Spinal cord (tissue), 10 donors: ENCODE results near the gene HTR4. TPM values are rescaled to one million over a fixed set of nuclear protein-coding genes. Genes with fewer than 3 reads are reported as not detected.
"Not testable (repeated sequence)": the region's sequence is repeated elsewhere in the genome, so short reads cannot be mapped to it uniquely, and the experiment has no call there.

ENCODE experiments used
- DNase-seq, 6 donors: peaks; one replicate each; pipeline versions ENCODE4 v3.0.0 to v3.0.0-alpha.2; 2013 to 2015; ENCODE audit warnings: low spot score in 6 of 6, low read depth in 4 of 6
- H3K27ac ChIP-seq: one replicate; pipeline ENCODE4 v1.5.1; 2013; ENCODE audit warnings: low read depth, low read length, control low read depth
- H3K27me3 ChIP-seq: one replicate; pipeline ENCODE4 v1.6.1; 2013; ENCODE audit warnings: low read length; ENCODE audit not compliant: control insufficient read depth, insufficient read depth
- H3K36me3 ChIP-seq: one replicate; pipeline ENCODE4 v1.6.1; 2013; ENCODE audit warnings: low read length; ENCODE audit not compliant: control insufficient read depth, insufficient read depth
- H3K4me1 ChIP-seq: one replicate; pipeline ENCODE4 v1.6.1; 2013; ENCODE audit warnings: low read length; ENCODE audit not compliant: control insufficient read depth, insufficient read depth
- H3K4me3 ChIP-seq: one replicate; pipeline ENCODE4 v1.5.1; 2013; ENCODE audit warnings: low read depth, low read length, control low read depth
- H3K9me3 ChIP-seq: one replicate; pipeline ENCODE4 v1.6.1; 2013; ENCODE audit warnings: low read length; ENCODE audit not compliant: control insufficient read depth, insufficient read depth
- WGBS: methylation state at CpG from one replicate; pipeline ENCODE4 v1.1.5; 2013; ENCODE audit warnings: missing lambda C conversion rate; ENCODE audit not compliant: insufficient coverage; 5-methylcytosine and 5-hydroxymethylcytosine counted together
- polyA plus RNA-seq, 2 donors: library from polyadenylated mRNA; unstranded; fragments of 120-200 nt; gene quantifications; one replicate each; pipeline ENCODE4 v1.2.1, GENCODE V29; 2013; ENCODE audit not compliant: insufficient read length in 2 of 2
- total RNA-seq, 2 donors: library from RNA; depleted of rRNA in 1 of 2; stranded (reverse); fragments of 120-200 nt in 1 of 2; fragments of >200 nt in 1 of 2; gene quantifications; one replicate each; pipeline versions ENCODE4 v1.2.3 to v1.2.4, GENCODE V29; 2013 to 2014
- donor health status: healthy.

Gene HTR4
- total and polyA plus RNA-seq, 4 donors, result 0.94 to 6.6 (median 1.6) TPM

DNA sequence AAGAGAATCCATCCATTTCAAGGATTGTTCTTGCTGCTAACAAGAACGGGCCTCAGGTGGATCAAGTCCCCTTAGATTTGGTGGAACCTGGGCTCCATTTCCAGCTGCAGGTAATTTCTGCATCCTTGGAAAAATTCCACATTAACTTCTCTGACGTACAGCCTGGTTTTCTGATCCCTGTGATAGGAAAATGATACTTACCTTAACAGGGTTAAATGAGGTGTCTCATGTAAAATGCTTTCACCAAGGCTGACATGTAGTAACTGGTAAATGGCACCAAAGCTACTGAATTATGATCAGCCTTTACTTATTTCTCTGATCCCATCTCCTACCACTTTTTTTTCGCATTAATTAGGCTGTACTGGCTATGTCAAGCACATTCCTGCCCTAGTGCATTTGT is 176.9 kb downstream of the HTR4 start:
- Histone ChIP-seq H3K27ac (no peak overlapping the region), H3K4me1 (peaks cover 6% of the 10 kb centered on the region), H3K4me3 (no peak overlapping the region), H3K27me3 (no peaks in the 10 kb centered on the region), H3K36me3 (no peaks in the 10 kb centered on the region), H3K9me3 (no peaks in the 10 kb centered on the region)
- WGBS, result 91% methylated on average over 1 of the region's 3 CpGs
- no peak for DNase-seq

DNA sequence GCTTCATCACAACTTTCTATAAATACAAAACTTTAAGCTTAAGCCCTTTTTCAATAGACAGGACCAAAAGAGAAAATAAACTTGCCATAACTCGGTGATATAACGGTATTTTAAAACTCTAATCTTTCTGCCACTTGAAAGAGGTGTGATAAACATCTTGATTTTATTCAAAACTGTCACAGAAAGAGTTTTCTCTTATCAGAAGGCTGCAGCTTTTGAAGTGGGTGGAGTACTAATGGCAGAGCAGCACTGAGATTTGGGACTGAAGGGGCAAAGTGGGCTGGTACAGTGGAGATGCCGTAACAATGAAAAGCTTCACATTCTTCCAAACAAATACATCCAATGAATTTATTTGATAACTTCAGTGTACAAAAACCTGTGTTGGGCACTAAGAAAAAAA is 178.0 kb downstream of the HTR4 start:
- H3K4me1 ChIP-seq, result no peaks in the 10 kb centered on the region
- H3K4me3 ChIP-seq, result no peak overlapping the region
- H3K9me3 ChIP-seq, result no peaks in the 10 kb centered on the region
- no peaks in the 10 kb centered on the region for H3K27me3 ChIP-seq
- H3K27ac ChIP-seq, result no peak overlapping the region
- DNase-seq, result no peak
- WGBS, result no CpG with 5 or more reads among the region's 3 CpGs
- no peaks in the 10 kb centered on the region for H3K36me3 ChIP-seq

DNA sequence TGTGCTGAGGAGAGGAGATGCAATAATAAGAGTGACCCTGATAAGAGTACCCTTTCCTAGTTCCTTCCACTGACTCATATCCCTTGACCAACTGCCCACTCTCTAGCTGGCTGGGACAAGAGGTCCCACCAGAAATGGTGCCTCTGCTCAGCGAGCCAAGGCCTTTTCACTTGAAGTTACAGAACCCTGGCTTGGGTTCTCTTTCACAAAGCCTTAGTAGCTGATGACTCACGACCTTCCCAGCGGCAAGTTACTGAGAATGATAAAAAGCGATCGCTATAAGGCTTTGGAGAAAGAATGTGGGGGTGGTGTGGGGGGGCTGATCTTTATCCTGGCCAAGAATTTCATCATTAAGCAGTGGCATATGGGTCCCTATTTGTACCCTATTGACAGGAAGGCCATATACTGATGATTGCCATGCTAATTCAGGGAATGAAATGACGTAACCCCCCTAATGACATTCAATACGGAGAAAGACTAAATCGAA is 180.3 kb downstream of the HTR4 start:
- WGBS, result 84% methylated on average over 3 of the region's 8 CpGs
- H3K9me3 ChIP-seq, result no peaks in the 10 kb centered on the region
- no peaks in the 10 kb centered on the region for H3K27me3 ChIP-seq
- DNase-seq, result no peak
- no peak overlapping the region for H3K4me3 ChIP-seq
- no peaks in the 10 kb centered on the region for H3K36me3 ChIP-seq
- H3K4me1 ChIP-seq, result no peaks in the 10 kb centered on the region
- no peak overlapping the region for H3K27ac ChIP-seq

- Histone ChIP-seq H3K4me1 (no peaks in the 10 kb centered on the region), H3K27me3 (no peaks in the 10 kb centered on the region), H3K36me3 (no peaks in the 10 kb centered on the region), H3K4me3 (no peak overlapping the region), H3K27ac (no peak overlapping the region), H3K9me3 (no peaks in the 10 kb centered on the region)
- DNase-seq, result no peak
- WGBS, result no CpG with 5 or more reads among the region's 2 CpGs
These were observed 182.9 kb downstream of the HTR4 start for GRCh38 chr5:148471379-148471778.

GRCh38 chr5:148469501-148469935 is 184.8 kb downstream of the HTR4 start:
- Histone ChIP-seq H3K4me1 (no peaks in the 10 kb centered on the region), H3K36me3 (no peaks in the 10 kb centered on the region), H3K27me3 (no peaks in the 10 kb centered on the region), H3K4me3 (no peak overlapping the region), H3K27ac (no peak overlapping the region), H3K9me3 (no peaks in the 10 kb centered on the region)
- WGBS, result 14% methylated on average over 2 of the region's 4 CpGs
- peak in 2 of 6 donors; percentile 30 to 60 for DNase-seq

- not testable (repeated sequence) for H3K9me3 ChIP-seq, H3K4me1 ChIP-seq, DNase-seq, H3K4me3 ChIP-seq, H3K36me3 ChIP-seq, H3K27me3 ChIP-seq, H3K27ac ChIP-seq
- no CpG with 5 or more reads among the region's 5 CpGs for WGBS
These were observed 185.6 kb downstream of the HTR4 start for GRCh38 chr5:148468746-148469145.

- H3K36me3 ChIP-seq, result no peaks in the 10 kb centered on the region
These were observed 186.4 kb downstream of the HTR4 start for GRCh38 chr5:148467958-148468357.

GRCh38 chr5:148466236-148466580 is 188.1 kb downstream of the HTR4 start:
- H3K27ac ChIP-seq, result no peak overlapping the region

More at GRCh38 chr5:148467958-148468357, 186.4 kb downstream of the HTR4 start:
- H3K4me1 ChIP-seq, result no peaks in the 10 kb centered on the region
- WGBS, result 87% methylated on average over 1 of the region's 1 CpG
- DNase-seq, result no peak
- H3K4me3 ChIP-seq, result no peak overlapping the region
- no peaks in the 10 kb centered on the region for H3K27me3 ChIP-seq
- H3K27ac ChIP-seq, result no peak overlapping the region
- no peaks in the 10 kb centered on the region for H3K9me3 ChIP-seq

GRCh38 chr5:148465381-148466235 is 188.7 kb downstream of the HTR4 start:
- Histone ChIP-seq H3K4me1 (no peaks in the 10 kb centered on the region), H3K4me3 (no peak overlapping the region), H3K27me3 (no peaks in the 10 kb centered on the region), H3K36me3 (no peaks in the 10 kb centered on the region), H3K9me3 (no peaks in the 10 kb centered on the region), H3K27ac (no peak overlapping the region)
- no CpG with 5 or more reads among the region's 4 CpGs for WGBS
- DNase-seq, result no peak

More at GRCh38 chr5:148466236-148466580, 188.1 kb downstream of the HTR4 start:
- 67% methylated on average over 1 of the region's 4 CpGs for WGBS
- DNase-seq, result no peak
- Histone ChIP-seq H3K4me1 (no peaks in the 10 kb centered on the region), H3K9me3 (no peaks in the 10 kb centered on the region), H3K36me3 (no peaks in the 10 kb centered on the region), H3K27me3 (no peaks in the 10 kb centered on the region), H3K4me3 (no peak overlapping the region)

- WGBS, result 75% methylated on average over 1 of the region's 1 CpG
These were observed 194.7 kb downstream of the HTR4 start for GRCh38 chr5:148459669-148460068.

More at GRCh38 chr5:148459669-148460068, 194.7 kb downstream of the HTR4 start:
- H3K27me3 ChIP-seq, result no peaks in the 10 kb centered on the region
- H3K4me3 ChIP-seq, result no peak overlapping the region
- no peaks in the 10 kb centered on the region for H3K36me3 ChIP-seq
- no peak overlapping the region for H3K27ac ChIP-seq
- H3K9me3 ChIP-seq, result no peaks in the 10 kb centered on the region
- no peak for DNase-seq
- H3K4me1 ChIP-seq, result no peaks in the 10 kb centered on the region
